SH-SY5Y (cell line): Measurements from ENCODE around the gene SPC24.

Source experiments
- GATA2 ChIP-seq: IDR thresholded peaks from 2 replicates; pipeline ENCODE4 v1.6.1; 2011; ENCODE audit warnings: mild to moderate bottlenecking, low read depth, low read length
- GATA3 ChIP-seq: IDR thresholded peaks from 2 replicates; pipeline ENCODE4 v1.6.1; 2011; ENCODE audit warnings: low read depth, mild to moderate bottlenecking, low read length, moderate library complexity

SPC24 gene

GRCh38 chr19:11155373-11156120 is at the start of gene SPC24:
Gene SPC24 (minus strand): TSS chr19:11155782. CDS start chr19:11155776, 6 bp downstream.
- TF ChIP-seq GATA3 (no peak), GATA2 (no peak)

GRCh38 chr19:11204943-11205349 is 49.4 kb upstream of the SPC24 start:
- TF ChIP-seq GATA3 (no peak), GATA2 (no peak)

GRCh38 chr19:11204076-11204602 is 48.6 kb upstream of the SPC24 start:
- no peak for TF ChIP-seq GATA3
- no peak for TF ChIP-seq GATA2

- no peak for TF ChIP-seq GATA3
- TF ChIP-seq GATA2: no peak
These were observed 47.9 kb upstream of the SPC24 start for GRCh38 chr19:11203194-11204075.

- TF ChIP-seq GATA2 (no peak), GATA3 (no peak)
These were observed 47.1 kb upstream of the SPC24 start for GRCh38 chr19:11202488-11203193.

GRCh38 chr19:11201791-11202190 is 46.2 kb upstream of the SPC24 start:
- TF ChIP-seq GATA3 (no peak), GATA2 (no peak)

- no peak for TF ChIP-seq GATA2
- TF ChIP-seq GATA3: no peak
These were observed 45.3 kb upstream of the SPC24 start for GRCh38 chr19:11200931-11201330.

GRCh38 chr19:11200015-11200574 is 44.5 kb upstream of the SPC24 start:
- no peak for TF ChIP-seq GATA3
- TF ChIP-seq GATA2: no peak

GRCh38 chr19:11199517-11199916 is 43.9 kb upstream of the SPC24 start:
- TF ChIP-seq GATA2 (no peak), GATA3 (no peak)

GRCh38 chr19:11198769-11199424 is 43.3 kb upstream of the SPC24 start:
- TF ChIP-seq GATA2: no peak
- no peak for TF ChIP-seq GATA3

GRCh38 chr19:11198175-11198534 is 42.6 kb upstream of the SPC24 start:
- TF ChIP-seq GATA3: no peak
- TF ChIP-seq GATA2: no peak

- no peak for TF ChIP-seq GATA3
These were observed 42.0 kb upstream of the SPC24 start, which contains the start of gene KANK2 for GRCh38 chr19:11197291-11198174. Gene KANK2 (minus strand): TSS chr19:11197545. CDS start chr19:11194511, 3,034 bp downstream.
